NT2/D1 (cell line): ENCODE data around the gene MYO7A.

Experiments used
- SUZ12 ChIP-seq: IDR thresholded peaks from 2 replicates; pipeline ENCODE4 v1.6.1; 2011; ENCODE audit not compliant: insufficient read length, insufficient read depth; ENCODE audit errors: extremely low read depth
- YY1 ChIP-seq: IDR thresholded peaks from 2 replicates; pipeline ENCODE4 v1.6.1; 2011; ENCODE audit not compliant: insufficient read length, insufficient read depth
- ZNF274 ChIP-seq: IDR thresholded peaks from 2 replicates; pipeline ENCODE4 v1.6.1; 2011; ENCODE audit warnings: mild to moderate bottlenecking, low read depth, low read length

DNA sequence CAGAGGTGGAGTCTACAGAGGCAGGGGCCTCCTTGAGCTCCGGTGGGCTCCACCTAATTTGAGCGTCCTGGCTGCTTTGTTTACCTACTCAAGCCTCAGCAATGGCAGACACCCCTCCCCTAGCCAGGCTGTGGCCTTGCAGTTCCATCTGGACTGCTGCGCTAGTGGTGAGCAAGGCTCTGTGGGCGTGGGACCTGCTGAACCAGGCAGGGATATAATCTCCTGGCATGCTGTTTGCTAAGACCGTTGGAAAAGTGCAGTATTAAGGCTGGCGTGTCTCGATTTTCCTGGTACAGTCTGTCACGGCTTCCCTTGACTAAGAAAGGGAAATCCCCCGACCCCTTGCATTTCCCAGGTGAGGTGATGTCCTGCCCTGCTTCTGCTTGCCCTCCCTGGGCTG is 95.8 kb downstream of the MYO7A start:
- no peak for TF ChIP-seq YY1
- no peak for TF ChIP-seq SUZ12
- TF ChIP-seq ZNF274, result no peak
